SK-N-SH (cell line): ENCODE data around the gene MED14. TPM values are rescaled to one million over a fixed set of nuclear protein-coding genes. Genes with fewer than 3 reads are reported as not detected.

Source experiments
- CTCF ChIA-PET: fragments of 300-600, 350-600 bp; formaldehyde crosslinking; extraction: SDS; loops from one replicate; lab custom pipeline; 2021; lab: Yijun Ruan, JAX
- POLR2A ChIA-PET: fragments of 350-600 bp; sonication (Branson Sonifier 250); formaldehyde crosslinking; extraction: SDS; loops from one replicate; lab custom pipeline; 2020; ENCODE audit warnings: antibody characterized with exemption, inconsistent platforms; lab: Yijun Ruan, JAX
- DNase-seq: peaks from one replicate; pipeline ENCODE4 v3.0.0; 2012
- H2AFZ ChIP-seq: fragments of 200-600 bp; sonication (generic); 2 replicates; pipeline ENCODE4 v1.8.1; 2016; ENCODE audit warnings: antibody characterized with exemption, mild to moderate bottlenecking, low read depth
- H3F3A ChIP-seq: fragments of 200-600 bp; sonication (generic); replicated peaks from 2 replicates; pipeline ENCODE3; 2016; ENCODE audit warnings: antibody characterized with exemption, mild to moderate bottlenecking; ENCODE audit not compliant: insufficient read depth
- H3K27ac ChIP-seq, 2 experiments: fragments of 200-500 bp in 1 of 2; fragments of 200-600 bp in 1 of 2; sonication (Bioruptor generic) in 1 of 2; sonication (generic), shearing (Covaris generic) in 1 of 2; 2 replicates each; pipeline versions ENCODE4 v1.5.1 to v1.6.1; 2014 to 2016; ENCODE audit warnings: low read depth in 2 of 2, inconsistent platforms in 1 of 2, low read length in 1 of 2, mild to moderate bottlenecking in 1 of 2, mixed read lengths in 1 of 2
- H3K27me3 ChIP-seq: fragments of 200-600 bp; sonication (generic), shearing (Covaris generic); 2 replicates; pipeline ENCODE4 v1.6.1; 2016; ENCODE audit warnings: mixed run types; ENCODE audit not compliant: insufficient read depth
- H3K36me3 ChIP-seq, 2 experiments: fragments of 200-500 bp in 1 of 2; fragments of 200-600 bp in 1 of 2; sonication (Bioruptor generic) in 1 of 2; sonication (generic) in 1 of 2; replicated peaks in 1 of 2; 2 replicates each; pipeline versions ENCODE3 to v1.5.1; 2014 to 2016; ENCODE audit warnings: low read length in 1 of 2, mild to moderate bottlenecking in 1 of 2; ENCODE audit not compliant: insufficient read depth in 2 of 2, control insufficient read depth in 1 of 2
- H3K4me1 ChIP-seq, 2 experiments: fragments of 200-500 bp in 1 of 2; fragments of 200-600 bp in 1 of 2; sonication (Bioruptor generic) in 1 of 2; sonication (generic), shearing (Covaris generic) in 1 of 2; 2 replicates each; pipeline versions ENCODE4 v1.5.1 to v1.6.1; 2014 to 2016; ENCODE audit warnings: low read depth in 1 of 2, low read length in 1 of 2, mixed run types in 1 of 2; ENCODE audit not compliant: insufficient read depth in 2 of 2, control insufficient read depth in 1 of 2
- H3K4me2 ChIP-seq: fragments of 200-600 bp; sonication (generic), shearing (Covaris generic); 2 replicates; pipeline ENCODE4 v1.6.1; 2017; ENCODE audit warnings: mixed run types
- H3K4me3 ChIP-seq, 2 experiments: fragments of 200-500 bp in 1 of 2; fragments of 200-600 bp in 1 of 2; sonication (Bioruptor generic) in 1 of 2; sonication (generic), shearing (Covaris generic) in 1 of 2; 2 replicates each; pipeline versions ENCODE4 v1.5.1 to v1.8.1; 2014 to 2016; ENCODE audit warnings: low read depth in 2 of 2, inconsistent platforms in 1 of 2, low read length in 1 of 2, mild to moderate bottlenecking in 1 of 2, mixed read lengths in 1 of 2, moderate library complexity in 1 of 2
- H3K79me2 ChIP-seq: fragments of 200-600 bp; sonication (generic); 2 replicates; pipeline ENCODE4 v1.8.1; 2017; ENCODE audit warnings: mild to moderate bottlenecking; ENCODE audit not compliant: insufficient read depth
- H3K9ac ChIP-seq: fragments of 200-600 bp; sonication (generic); 2 replicates; pipeline ENCODE4 v1.6.1; 2017; ENCODE audit warnings: mixed run types
- H3K9me2 ChIP-seq: fragments of 200-600 bp; sonication (generic); 2 replicates; pipeline ENCODE4 v1.6.1; 2017; ENCODE audit warnings: mixed run types
- H3K9me3 ChIP-seq: fragments of 200-600 bp; sonication (generic); 2 replicates; pipeline ENCODE4 v1.6.1; 2017; ENCODE audit warnings: mixed run types, mild to moderate bottlenecking, moderate library complexity
- H4K20me1 ChIP-seq: fragments of 200-600 bp; sonication (generic); 2 replicates; pipeline ENCODE4 v1.6.1; 2017; ENCODE audit warnings: mild to moderate bottlenecking, mixed run types; ENCODE audit not compliant: insufficient read depth
- CTCF ChIP-seq: fragments of 200-600 bp; sonication (generic); IDR thresholded peaks from 2 replicates; pipeline ENCODE4 v1.6.1; 2017; ENCODE audit warnings: antibody characterized with exemption, mild to moderate bottlenecking, moderate library complexity
- FOXJ3 ChIP-seq: sonication (generic); formaldehyde crosslinking; IDR thresholded peaks from 2 replicates; pipeline ENCODE4 v1.5.1; 2020; ENCODE audit warnings: mild to moderate bottlenecking, missing genetic modification reagents
- FOXM1 ChIP-seq: IDR thresholded peaks from 2 replicates; pipeline ENCODE4 v1.4.0; 2012; ENCODE audit warnings: low read depth, mild to moderate bottlenecking
- GABPA ChIP-seq: IDR thresholded peaks from 2 replicates; pipeline ENCODE4 v1.4.0; 2012; ENCODE audit warnings: low read depth, mild to moderate bottlenecking
- IRF3 ChIP-seq: fragments of 150-350 bp; IDR thresholded peaks from 2 replicates; pipeline ENCODE4 v1.6.1; 2016; ENCODE audit warnings: mild to moderate bottlenecking, low read depth, low read length
- MAX ChIP-seq: IDR thresholded peaks from 2 replicates; pipeline ENCODE4 v1.4.0; 2012; ENCODE audit warnings: low read depth
- MEF2A ChIP-seq: IDR thresholded peaks from 2 replicates; pipeline ENCODE4 v1.4.0; 2012; ENCODE audit warnings: low read depth, borderline replicate concordance
- NFIC ChIP-seq: IDR thresholded peaks from 2 replicates; pipeline ENCODE4 v1.4.0; 2012; ENCODE audit warnings: borderline replicate concordance
- NRF1 ChIP-seq: IDR thresholded peaks from 2 replicates; pipeline ENCODE4 v1.6.1; 2012; ENCODE audit warnings: low read depth, mild to moderate bottlenecking, low read length
- RAD21 ChIP-seq: IDR thresholded peaks from 2 replicates; pipeline ENCODE4 v1.6.1; 2012; ENCODE audit warnings: mild to moderate bottlenecking, low read length
- REST ChIP-seq: IDR thresholded peaks from 2 replicates; pipeline ENCODE4 v1.6.1; 2012; ENCODE audit warnings: mild to moderate bottlenecking, low read depth, low read length, moderate library complexity
- RXRA ChIP-seq: IDR thresholded peaks from 2 replicates; pipeline ENCODE4 v1.4.0; 2012; ENCODE audit warnings: low read depth, mild to moderate bottlenecking, borderline replicate concordance
- SMC3 ChIP-seq: IDR thresholded peaks from 2 replicates; pipeline ENCODE4 v1.6.1; 2012; ENCODE audit warnings: low read depth, low read length, improper control_type of control experiment
- WGBS: methylation state at CpG from one replicate; pipeline ENCODE4 v1.1.6; 2017; ENCODE audit warnings: low lambda C conversion rate; 5-methylcytosine and 5-hydroxymethylcytosine counted together
- polyA plus RNA-seq, 3 experiments: library from polyadenylated mRNA; depleted of rRNA; stranded (reverse); fragments of >200 nt; gene quantifications; 2 replicates each; pipeline ENCODE4 v1.2.3, GENCODE V29; 2012

Gene MED14
- polyA plus RNA-seq, 1 of the 3 experiments (the other 2 are of a cell fraction), result 24.5 TPM

DNA sequence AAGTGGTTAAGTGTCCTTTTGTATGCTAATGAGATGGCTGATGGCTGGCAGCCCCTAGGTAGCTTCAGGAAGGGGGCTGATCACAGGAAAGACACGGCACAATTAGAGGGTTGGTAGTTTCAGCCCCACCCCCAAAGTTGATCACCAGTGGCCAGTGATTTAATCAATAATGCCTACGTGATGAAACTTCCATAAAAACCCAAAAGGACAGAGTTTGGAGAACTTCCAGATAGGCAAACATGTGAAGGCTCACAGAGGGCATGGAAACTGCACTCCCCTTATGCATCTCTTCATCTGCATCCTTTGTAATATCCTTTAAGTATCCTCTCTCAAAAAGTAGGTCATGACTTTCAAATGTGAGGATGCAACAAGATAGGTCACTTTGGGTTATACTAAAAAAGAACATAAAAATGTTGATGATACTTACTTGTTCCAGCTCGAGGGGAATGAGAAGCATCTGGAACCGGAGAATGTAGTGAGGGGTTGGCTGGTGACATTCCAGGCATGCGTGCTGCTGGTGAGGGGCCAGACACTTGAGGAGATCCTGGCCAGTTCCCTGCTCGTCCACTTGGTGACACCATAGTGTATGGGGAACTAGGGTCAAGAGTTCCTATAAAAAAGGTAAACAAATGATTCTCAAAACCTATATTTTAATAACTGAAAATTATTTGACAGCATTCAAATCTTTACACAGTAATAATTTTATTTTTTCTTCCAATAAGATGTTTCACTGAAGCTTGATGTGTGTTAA, 71.3 kb downstream of the MED14 start:
- H2AFZ ChIP-seq, result no peak overlapping the region
- DNase-seq, result peak; percentile 26
- H3F3A ChIP-seq, result no peaks in the 10 kb centered on the region
- ChIA-PET POLR2A (no interaction called here), CTCF (interaction anchor here (0.8 to 2.2 kb wide), 5 partner anchors 8 to 130 kb away, joined by 3 to 11 read pairs (median 3); no protein-coding TSS in a partner anchor)
- H3K27me3 ChIP-seq, result no peaks in the 10 kb centered on the region
- H3K9me2 ChIP-seq, result no peaks in the 10 kb centered on the region
- WGBS, result 82% methylated on average over 6 of the region's 6 CpGs
- no peak overlapping the region for H3K4me3 ChIP-seq
- H3K79me2 ChIP-seq, result no peaks in the 10 kb centered on the region
- H3K4me1 ChIP-seq, result no peaks in the 10 kb centered on the region
- H3K27ac ChIP-seq, result no peak overlapping the region
- no peaks in the 10 kb centered on the region for H3K9me3 ChIP-seq
- no peak overlapping the region for H3K4me2 ChIP-seq
- no peak for TF ChIP-seq FOXJ3 (CRISPR knock-in tag)
- peak; percentile 48 for TF ChIP-seq CTCF
- 0 out of 2 replicates have a peak, but pooled peaks have one; percentile 23 for TF ChIP-seq RAD21
- no peaks in the 10 kb centered on the region for H4K20me1 ChIP-seq
- H3K36me3 ChIP-seq, result peaks cover 38 to 43% of the 10 kb centered on the region in 2 experiments
- no peak overlapping the region for H3K9ac ChIP-seq

- Histone ChIP-seq H4K20me1 (no peaks in the 10 kb centered on the region), H3K4me1 (no peaks in the 10 kb centered on the region), H3K79me2 (no peaks in the 10 kb centered on the region), H3K9me3 (no peaks in the 10 kb centered on the region), H3K27ac (no peak overlapping the region), H3K4me3 (no peak overlapping the region), H3K9ac (no peak overlapping the region), H2AFZ (no peak overlapping the region), H3K36me3 (peaks cover 33 to 44% of the 10 kb centered on the region in 2 experiments), H3K9me2 (no peaks in the 10 kb centered on the region), H3K4me2 (no peak overlapping the region), H3K27me3 (no peaks in the 10 kb centered on the region), H3F3A (no peaks in the 10 kb centered on the region)
- TF ChIP-seq RAD21, result no peak
- TF ChIP-seq FOXM1, result no peak
- TF ChIP-seq REST, result no peak
- TF ChIP-seq MEF2A, result no peak
- TF ChIP-seq IRF3, result no peak
- no peak for TF ChIP-seq RXRA
- no peak for TF ChIP-seq NFIC
- TF ChIP-seq GABPA, result no peak
- no peak for TF ChIP-seq MAX
- TF ChIP-seq SMC3, result no peak
- no peak for TF ChIP-seq NRF1
- ChIA-PET POLR2A (no interaction called here), CTCF (interaction anchor here (0.7 to 2.2 kb wide), 4 partner anchors 9 to 606 kb away, joined by 3 to 11 read pairs (median 4); no protein-coding TSS in a partner anchor)
- 100% methylated on average over 3 of the region's 3 CpGs for WGBS
- DNase-seq, result no peak
These were observed 72.1 kb downstream of the MED14 start for GRCh38 chrX:40663078-40663740.
